22Rv1 (cell line): ENCODE measurements around the gene PIPOX.

ENCODE experiments used
- CTCF ChIP-seq: fragments of 450-650 bp; IDR thresholded peaks from 2 replicates; pipeline ENCODE4 v1.5.1; 2017; ENCODE audit warnings: mild to moderate bottlenecking
- ZFX ChIP-seq: fragments of 450-650 bp; IDR thresholded peaks from 2 replicates; pipeline ENCODE4 v1.6.1; 2017; ENCODE audit warnings: antibody characterized with exemption, borderline replicate concordance

- TF ChIP-seq CTCF = no peak
- TF ChIP-seq ZFX = no peak
These were observed at the start of gene PIPOX for GRCh38 chr17:29042679-29043538.
